Activated CD8-positive, alpha-beta memory T cell treated with anti-CD3 and anti-CD28 coated beads, Interleukin-2, amount 10 ng/mL, durations not matched to agents 7 days and 5 days (primary cell): ENCODE measurements around the gene PCDHA2. TPM values are rescaled to one million over a fixed set of nuclear protein-coding genes. Genes with fewer than 3 reads are reported as not detected.
"Not testable (repeated sequence)": the region's sequence is repeated elsewhere in the genome, so short reads cannot be mapped to it uniquely, and the experiment has no call there.

Source experiments
- ATAC-seq: fragments of 150-1000 bp; cut with Tn5 transposase; one replicate; pipeline ENCODE4 v1.10.0; 2021; ENCODE audit warnings: moderate library complexity
- CTCF ChIA-PET: fragments of 350-600 bp; sonication (Branson Sonifier 250); formaldehyde crosslinking; loops from one replicate; lab custom pipeline; 2021; ENCODE audit warnings: antibody characterized with exemption; lab: Charles Lee
- DNase-seq: peaks from one replicate; pipeline ENCODE4 v3.0.0-alpha.2; 2020
- H3K27ac Mint-ChIP-seq: one replicate; pipeline ENCODE4 v1.8.0; 2021; ENCODE audit warnings: mild to moderate bottlenecking, mixed read lengths
- H3K27me3 Mint-ChIP-seq: one replicate; pipeline ENCODE4 v1.8.0; 2021; ENCODE audit warnings: mixed read lengths
- H3K36me3 Mint-ChIP-seq: one replicate; pipeline ENCODE4 v1.8.0; 2021; ENCODE audit warnings: mild to moderate bottlenecking, mixed read lengths
- H3K4me1 Mint-ChIP-seq: one replicate; pipeline ENCODE4 v1.8.0; 2021; ENCODE audit warnings: mixed read lengths
- H3K4me3 Mint-ChIP-seq: one replicate; pipeline ENCODE4 v1.8.0; 2021; ENCODE audit warnings: mild to moderate bottlenecking, moderate library complexity, mixed read lengths
- H3K9me3 Mint-ChIP-seq: one replicate; pipeline ENCODE4 v1.8.0; 2022; ENCODE audit warnings: low read depth, mixed read lengths
- total RNA-seq, 2 experiments: library from RNA; stranded (reverse); gene quantifications; one replicate each; pipeline ENCODE4 v1.2.3, GENCODE V29; 2021

The PCDHA2 gene
- total RNA-seq, 2 experiments from 2014 or later = not detected

DNA sequence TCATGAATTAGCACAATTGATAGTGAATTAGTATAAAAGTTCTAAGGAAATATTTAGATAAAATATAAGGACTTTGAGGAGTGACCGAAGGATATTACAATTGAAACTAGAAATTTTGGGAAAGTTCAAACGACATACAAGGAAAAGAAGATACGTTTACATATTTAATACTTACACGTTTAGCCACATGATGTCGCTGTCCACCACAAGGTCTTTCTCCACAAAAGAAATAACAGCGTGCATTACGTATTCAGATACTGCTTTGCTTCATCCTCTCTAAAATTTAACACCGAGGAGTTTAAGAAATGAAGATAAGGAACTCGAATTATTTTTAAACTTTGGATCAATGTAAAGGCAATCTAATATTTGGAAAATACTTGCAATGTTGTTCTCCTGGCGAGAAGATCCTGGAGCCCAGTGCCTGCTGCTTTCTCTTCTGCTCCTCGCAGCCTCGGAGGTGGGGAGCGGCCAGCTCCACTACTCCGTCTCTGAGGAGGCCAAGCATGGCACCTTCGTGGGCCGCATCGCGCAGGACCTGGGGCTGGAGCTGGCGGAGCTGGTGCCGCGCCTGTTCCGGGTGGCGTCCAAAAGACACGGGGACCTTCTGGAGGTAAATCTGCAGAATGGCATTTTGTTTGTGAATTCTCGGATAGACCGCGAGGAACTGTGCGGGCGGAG, 6.3 kb downstream of the PCDHA2 start, which contains the start of gene PCDHA3:
PCDHA3 (plus strand) TSS at position 242 of the 678 bp plus-strand sequence.
- no peak within 1 kb of the TSS for H3K27ac Mint-ChIP-seq
- no peak within 1 kb of the TSS for H3K4me3 Mint-ChIP-seq
- H3K4me1 Mint-ChIP-seq = no peaks in the 10 kb centered on the region
- ATAC-seq (no peak), DNase-seq (no peak)
- H3K27me3 Mint-ChIP-seq = no peaks in the 10 kb centered on the region
- CTCF ChIA-PET = no interaction called here
- peaks cover 3% of the 10 kb centered on the region for H3K36me3 Mint-ChIP-seq
- H3K9me3 Mint-ChIP-seq = peaks cover 15% of the 10 kb centered on the region

DNA sequence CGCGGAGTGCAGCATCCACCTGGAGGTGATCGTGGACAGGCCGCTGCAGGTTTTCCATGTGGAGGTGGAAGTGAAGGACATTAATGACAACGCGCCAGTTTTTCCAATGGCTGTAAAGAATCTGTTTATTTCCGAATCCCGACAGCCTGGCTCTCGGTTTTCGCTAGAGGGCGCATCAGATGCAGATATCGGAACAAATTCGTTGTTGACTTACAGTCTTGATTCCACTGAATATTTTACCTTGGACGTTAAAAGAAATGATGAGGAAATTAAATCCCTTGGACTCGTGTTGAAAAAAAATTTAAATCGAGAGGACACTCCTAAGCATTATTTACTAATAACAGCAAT, 6.8 kb downstream of the PCDHA2 start:
- Mint-ChIP-seq H3K4me3 (no peak overlapping the region), H3K27me3 (no peaks in the 10 kb centered on the region), H3K36me3 (peaks cover 3% of the 10 kb centered on the region), H3K27ac (no peak overlapping the region), H3K9me3 (peaks cover 14% of the 10 kb centered on the region), H3K4me1 (no peaks in the 10 kb centered on the region)
- ATAC-seq (no peak), DNase-seq (no peak)
- CTCF ChIA-PET = no interaction called here

DNA sequence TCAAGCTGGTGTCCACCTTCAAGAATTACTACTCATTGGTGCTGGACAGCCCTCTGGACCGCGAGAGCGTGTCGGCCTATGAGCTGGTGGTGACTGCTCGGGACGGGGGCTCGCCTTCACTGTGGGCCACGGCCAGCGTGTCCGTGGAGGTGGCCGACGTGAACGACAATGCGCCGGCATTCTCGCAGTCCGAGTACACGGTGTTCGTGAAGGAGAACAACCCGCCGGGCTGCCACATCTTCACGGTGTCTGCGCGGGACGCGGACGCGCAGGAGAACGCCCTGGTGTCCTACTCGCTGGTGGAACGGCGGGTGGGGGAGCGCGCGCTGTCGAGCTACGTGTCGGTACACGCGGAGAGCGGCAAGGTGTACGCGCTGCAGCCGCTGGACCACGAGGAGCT, 7.7 kb downstream of the PCDHA2 start:
- Mint-ChIP-seq H3K9me3 (peaks cover 18% of the 10 kb centered on the region), H3K27ac (peak overlapping the region; percentile 36)
- CTCF ChIA-PET, ATAC-seq, H3K4me3 Mint-ChIP-seq, H3K4me1 Mint-ChIP-seq, H3K27me3 Mint-ChIP-seq, DNase-seq, H3K36me3 Mint-ChIP-seq: not testable (repeated sequence)

DNA sequence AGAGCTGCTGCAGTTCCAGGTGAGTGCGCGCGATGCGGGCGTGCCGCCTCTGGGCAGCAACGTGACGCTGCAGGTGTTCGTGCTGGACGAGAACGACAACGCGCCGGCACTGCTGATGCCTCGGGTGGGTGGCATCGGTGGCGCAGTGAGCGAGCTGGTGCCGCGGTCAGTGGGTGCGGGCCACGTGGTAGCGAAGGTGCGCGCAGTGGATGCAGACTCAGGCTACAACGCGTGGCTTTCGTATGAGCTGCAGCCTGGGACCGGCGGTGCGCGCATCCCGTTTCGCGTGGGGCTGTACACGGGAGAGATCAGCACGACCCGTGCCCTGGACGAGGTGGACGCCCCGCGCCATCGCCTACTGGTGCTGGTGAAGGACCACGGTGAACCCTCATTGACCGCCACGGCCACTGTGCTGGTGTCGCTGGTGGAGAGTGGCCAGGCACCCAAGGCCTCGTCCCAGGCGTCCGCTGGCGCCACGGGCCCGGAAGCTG, 8.2 kb downstream of the PCDHA2 start:
- no peaks in the 10 kb centered on the region for H3K27me3 Mint-ChIP-seq
- H3K27ac Mint-ChIP-seq = no peak overlapping the region
- no peak overlapping the region for H3K4me3 Mint-ChIP-seq
- no peak for DNase-seq
- peaks cover 18% of the 10 kb centered on the region for H3K9me3 Mint-ChIP-seq
- H3K36me3 Mint-ChIP-seq = peaks cover 3% of the 10 kb centered on the region
- ATAC-seq = no peak
- CTCF ChIA-PET = no interaction called here
- H3K4me1 Mint-ChIP-seq = no peaks in the 10 kb centered on the region

DNA sequence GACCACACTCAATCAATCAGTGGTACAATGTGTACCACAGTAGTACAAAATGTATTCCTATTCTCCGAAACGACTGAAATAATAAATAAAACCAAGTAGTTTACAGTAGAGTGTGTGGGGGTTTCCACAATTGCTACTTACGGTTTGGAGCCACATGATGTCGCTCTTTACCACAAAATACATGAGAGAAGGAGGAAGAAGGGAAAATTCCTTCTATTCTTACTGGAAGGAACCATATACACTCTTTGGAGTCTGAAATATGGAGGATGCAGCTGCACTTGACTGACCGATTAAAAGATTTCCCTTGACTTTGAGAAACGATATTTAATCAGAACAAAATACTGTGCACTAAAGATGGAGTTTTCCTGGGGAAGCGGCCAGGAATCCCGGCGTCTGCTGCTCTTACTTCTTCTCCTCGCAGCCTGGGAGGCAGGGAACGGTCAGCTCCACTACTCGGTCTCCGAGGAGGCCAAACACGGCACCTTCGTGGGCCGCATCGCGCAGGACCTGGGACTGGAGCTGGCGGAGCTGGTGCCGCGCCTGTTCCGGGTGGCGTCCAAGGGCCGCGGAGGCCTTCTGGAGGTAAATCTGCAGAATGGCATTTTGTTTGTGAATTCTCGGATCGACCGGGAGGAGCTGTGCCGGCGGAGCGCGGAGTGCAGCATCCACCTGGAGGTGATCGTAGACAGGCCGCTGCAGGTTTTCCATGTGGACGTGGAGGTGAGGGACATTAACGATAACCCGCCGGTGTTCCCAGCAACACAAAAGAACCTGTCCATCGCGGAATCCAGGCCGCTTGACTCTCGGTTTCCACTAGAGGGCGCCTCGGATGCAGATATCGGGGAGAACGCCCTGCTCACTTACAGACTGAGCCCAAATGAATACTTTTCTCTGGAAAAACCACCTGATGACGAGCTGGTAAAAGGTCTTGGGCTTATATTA, 12.5 kb downstream of the PCDHA2 start, which contains the start of gene PCDHA4:
PCDHA4 (plus strand) TSS at position 235 of the 942 bp plus-strand sequence.
- ATAC-seq (no peak), DNase-seq (no peak)
- CTCF ChIA-PET = no interaction called here
- Mint-ChIP-seq H3K4me1 (no peaks in the 10 kb centered on the region), H3K27me3 (no peaks in the 10 kb centered on the region), H3K9me3 (peaks cover 19% of the 10 kb centered on the region), H3K36me3 (peaks cover 2% of the 10 kb centered on the region), H3K4me3 (no peak within 1 kb of the TSS), H3K27ac (no peak within 1 kb of the TSS)

DNA sequence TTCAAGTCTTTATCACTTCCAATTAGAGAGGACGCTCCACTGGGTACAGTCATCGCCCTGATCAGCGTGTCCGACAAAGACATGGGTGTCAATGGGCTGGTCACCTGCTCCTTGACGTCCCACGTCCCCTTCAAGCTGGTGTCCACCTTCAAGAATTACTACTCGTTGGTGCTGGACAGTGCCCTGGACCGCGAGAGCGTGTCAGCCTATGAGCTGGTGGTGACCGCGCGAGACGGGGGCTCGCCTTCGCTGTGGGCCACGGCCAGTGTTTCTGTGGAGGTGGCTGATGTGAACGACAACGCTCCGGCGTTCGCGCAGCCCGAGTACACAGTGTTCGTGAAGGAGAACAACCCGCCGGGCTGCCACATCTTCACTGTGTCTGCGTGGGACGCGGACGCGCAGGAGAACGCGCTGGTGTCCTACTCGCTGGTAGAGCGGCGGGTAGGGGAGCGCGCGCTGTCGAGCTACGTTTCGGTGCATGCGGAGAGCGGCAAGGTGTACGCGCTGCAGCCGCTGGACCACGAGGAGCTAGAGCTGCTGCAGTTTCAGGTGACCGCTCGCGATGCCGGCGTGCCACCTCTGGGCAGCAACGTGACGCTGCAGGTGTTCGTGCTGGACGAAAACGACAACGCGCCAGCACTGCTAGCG, 13.7 kb downstream of the PCDHA2 start:
- CTCF ChIA-PET, ATAC-seq, H3K27me3 Mint-ChIP-seq, H3K27ac Mint-ChIP-seq, H3K4me1 Mint-ChIP-seq, H3K4me3 Mint-ChIP-seq, H3K36me3 Mint-ChIP-seq, DNase-seq: not testable (repeated sequence)
- H3K9me3 Mint-ChIP-seq = peaks cover 21% of the 10 kb centered on the region

DNA sequence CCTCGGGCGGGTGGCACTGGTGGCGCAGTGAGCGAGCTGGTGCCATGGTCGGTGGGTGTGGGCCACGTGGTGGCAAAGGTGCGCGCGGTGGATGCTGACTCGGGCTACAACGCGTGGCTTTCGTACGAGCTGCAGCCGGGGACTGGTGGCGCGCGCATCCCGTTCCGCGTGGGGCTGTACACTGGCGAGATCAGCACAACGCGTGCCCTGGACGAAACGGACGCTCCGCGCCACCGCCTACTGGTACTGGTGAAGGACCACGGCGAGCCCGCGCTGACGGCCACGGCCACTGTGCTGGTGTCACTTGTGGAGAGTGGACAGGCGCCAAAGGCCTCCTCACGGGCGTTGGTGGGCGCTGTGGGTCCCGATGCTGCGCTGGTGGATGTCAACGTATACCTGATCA, 14.2 kb downstream of the PCDHA2 start:
- no peak overlapping the region for H3K27ac Mint-ChIP-seq
- peaks cover 19% of the 10 kb centered on the region for H3K9me3 Mint-ChIP-seq
- ATAC-seq (no peak), DNase-seq (no peak)
- no peaks in the 10 kb centered on the region for H3K27me3 Mint-ChIP-seq
- CTCF ChIA-PET = no interaction called here
- no peak overlapping the region for H3K4me3 Mint-ChIP-seq
- H3K36me3 Mint-ChIP-seq = peaks cover 2% of the 10 kb centered on the region
- no peaks in the 10 kb centered on the region for H3K4me1 Mint-ChIP-seq

DNA sequence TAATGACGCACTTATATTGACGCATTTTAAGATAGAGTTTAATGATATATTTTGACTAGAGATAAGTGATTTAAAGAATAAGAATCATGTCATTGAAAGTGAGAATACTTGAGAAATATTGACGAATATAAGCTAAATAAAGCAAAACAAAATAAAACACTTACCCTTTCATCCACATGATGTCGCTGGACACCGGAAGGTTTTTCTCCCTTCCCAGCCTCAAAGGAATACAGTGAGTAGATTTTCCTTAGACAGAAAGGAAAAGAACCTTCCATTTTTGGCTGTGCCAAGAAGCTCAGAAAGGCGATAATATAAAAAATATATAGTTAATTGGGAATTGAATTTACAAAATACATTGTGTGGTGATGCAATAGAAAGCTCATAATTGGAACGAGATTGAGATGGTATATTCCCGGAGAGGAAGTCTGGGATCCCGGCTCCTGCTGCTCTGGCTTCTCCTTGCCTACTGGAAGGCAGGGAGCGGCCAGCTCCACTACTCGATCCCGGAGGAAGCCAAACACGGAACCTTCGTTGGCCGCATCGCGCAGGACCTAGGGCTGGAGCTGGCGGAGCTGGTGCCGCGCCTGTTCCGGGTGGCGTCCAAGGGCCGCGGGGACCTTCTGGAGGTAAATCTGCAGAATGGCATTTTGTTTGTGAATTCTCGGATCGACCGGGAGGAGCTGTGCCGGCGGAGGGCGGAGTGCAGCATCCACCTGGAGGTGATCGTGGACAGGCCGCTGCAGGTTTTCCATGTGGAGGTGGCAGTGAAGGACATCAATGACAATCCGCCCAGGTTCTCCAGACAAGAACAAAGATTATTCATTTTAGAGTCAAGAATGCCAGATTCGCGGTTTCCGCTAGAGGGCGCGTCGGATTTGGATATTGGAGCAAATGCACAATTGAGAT, 27.0 kb downstream of the PCDHA2 start, which contains the start of gene PCDHA5:
PCDHA5 (plus strand) TSS at position 239 of the 906 bp plus-strand sequence.
- CTCF ChIA-PET = no interaction called here
- peaks cover 1% of the 10 kb centered on the region for H3K36me3 Mint-ChIP-seq
- DNase-seq (no peak), ATAC-seq (no peak)
- peaks cover 6% of the 10 kb centered on the region for H3K9me3 Mint-ChIP-seq
- no peaks in the 10 kb centered on the region for H3K4me1 Mint-ChIP-seq
- peaks cover 2% of the 10 kb centered on the region for H3K27me3 Mint-ChIP-seq
- H3K27ac Mint-ChIP-seq = no peak within 1 kb of the TSS
- H3K4me3 Mint-ChIP-seq = no peak within 1 kb of the TSS

DNA sequence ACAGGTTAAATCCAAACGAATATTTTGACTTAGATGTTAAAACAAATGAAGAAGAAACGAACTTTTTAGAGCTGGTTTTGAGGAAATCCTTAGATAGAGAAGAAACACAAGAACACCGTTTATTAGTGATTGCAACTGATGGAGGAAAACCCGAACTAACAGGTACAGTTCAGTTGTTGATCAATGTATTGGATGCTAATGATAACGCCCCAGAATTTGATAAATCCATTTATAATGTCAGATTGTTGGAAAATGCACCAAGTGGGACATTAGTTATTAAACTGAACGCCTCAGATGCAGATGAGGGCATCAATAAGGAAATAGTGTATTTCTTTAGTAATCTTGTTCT, 27.6 kb downstream of the PCDHA2 start:
- DNase-seq = no peak
- H3K36me3 Mint-ChIP-seq = peaks cover 3% of the 10 kb centered on the region
- peaks cover 6% of the 10 kb centered on the region for H3K27me3 Mint-ChIP-seq
- CTCF ChIA-PET = no interaction called here
- H3K9me3 Mint-ChIP-seq = peaks cover 7% of the 10 kb centered on the region
- no peak overlapping the region for H3K27ac Mint-ChIP-seq
- no peak for ATAC-seq
- no peaks in the 10 kb centered on the region for H3K4me1 Mint-ChIP-seq
- no peak overlapping the region for H3K4me3 Mint-ChIP-seq

DNA sequence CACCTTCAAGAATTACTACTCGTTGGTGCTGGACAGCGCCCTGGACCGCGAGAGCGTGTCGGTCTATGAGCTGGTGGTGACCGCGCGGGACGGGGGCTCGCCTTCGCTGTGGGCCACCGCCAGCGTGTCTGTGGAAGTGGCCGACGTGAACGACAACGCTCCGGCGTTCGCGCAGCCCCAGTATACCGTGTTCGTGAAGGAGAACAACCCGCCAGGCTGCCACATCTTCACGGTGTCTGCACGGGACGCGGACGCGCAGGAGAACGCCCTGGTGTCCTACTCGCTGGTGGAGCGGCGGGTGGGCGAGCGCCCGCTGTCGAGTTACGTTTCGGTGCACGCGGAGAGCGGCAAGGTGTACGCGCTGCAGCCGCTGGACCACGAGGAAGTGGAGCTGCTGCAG, 28.3 kb downstream of the PCDHA2 start:
- H3K36me3 Mint-ChIP-seq, DNase-seq, H3K4me1 Mint-ChIP-seq, CTCF ChIA-PET, ATAC-seq, H3K27me3 Mint-ChIP-seq, H3K9me3 Mint-ChIP-seq, H3K4me3 Mint-ChIP-seq, H3K27ac Mint-ChIP-seq: not testable (repeated sequence)

DNA sequence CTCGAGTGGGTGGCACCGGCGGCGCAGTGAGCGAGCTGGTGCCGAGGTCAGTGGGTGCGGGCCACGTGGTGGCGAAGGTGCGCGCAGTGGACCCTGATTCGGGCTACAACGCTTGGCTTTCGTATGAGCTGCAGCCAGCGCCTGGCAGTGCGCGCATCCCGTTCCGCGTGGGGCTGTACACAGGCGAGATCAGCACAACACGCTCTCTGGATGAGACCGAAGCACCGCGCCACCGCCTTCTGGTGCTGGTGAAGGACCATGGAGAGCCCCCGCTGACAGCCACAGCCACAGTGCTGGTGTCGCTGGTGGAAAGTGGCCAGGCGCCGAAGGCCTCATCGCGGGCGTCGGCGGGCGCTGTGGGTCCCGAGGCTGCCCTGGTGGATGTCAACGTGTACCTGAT, 28.8 kb downstream of the PCDHA2 start:
- CTCF ChIA-PET = no interaction called here
- no peak overlapping the region for H3K4me3 Mint-ChIP-seq
- no peak overlapping the region for H3K27ac Mint-ChIP-seq
- ATAC-seq (no peak), DNase-seq (no peak)
- peaks cover 10% of the 10 kb centered on the region for H3K9me3 Mint-ChIP-seq
- H3K4me1 Mint-ChIP-seq = no peaks in the 10 kb centered on the region
- peaks cover 10% of the 10 kb centered on the region for H3K27me3 Mint-ChIP-seq
- peaks cover 3% of the 10 kb centered on the region for H3K36me3 Mint-ChIP-seq

DNA sequence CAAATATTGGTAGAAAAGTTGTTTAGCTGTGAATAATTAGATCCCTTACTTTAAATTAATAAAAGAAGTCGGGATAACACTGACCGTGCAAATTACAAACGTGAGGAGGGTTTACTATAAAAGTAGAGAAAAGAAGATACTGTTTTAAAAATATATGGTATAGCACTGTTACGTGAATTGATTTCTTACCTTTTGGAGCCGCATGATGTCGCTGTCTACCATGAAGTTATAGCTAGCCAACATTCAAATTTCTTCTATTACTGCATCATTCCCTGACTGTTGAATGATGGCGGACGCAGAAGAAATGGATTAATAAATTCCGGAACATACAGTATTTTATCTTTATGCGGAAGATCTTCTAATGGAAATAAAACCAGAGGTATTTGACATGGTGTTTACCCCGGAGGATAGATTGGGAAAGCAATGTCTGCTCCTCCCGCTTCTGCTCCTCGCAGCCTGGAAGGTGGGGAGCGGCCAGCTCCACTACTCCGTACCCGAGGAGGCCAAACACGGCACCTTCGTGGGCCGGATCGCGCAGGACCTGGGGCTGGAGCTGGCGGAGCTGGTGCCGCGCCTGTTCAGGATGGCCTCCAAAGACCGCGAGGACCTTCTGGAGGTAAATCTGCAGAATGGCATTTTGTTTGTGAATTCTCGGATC, 33.2 kb downstream of the PCDHA2 start, which contains the start of gene PCDHA6:
PCDHA6 (plus strand) TSS at position 257 of the 658 bp plus-strand sequence; CDS start at position 389, 132 bp downstream.
- H3K27ac Mint-ChIP-seq = no peak within 1 kb of the TSS
- H3K4me3 Mint-ChIP-seq = no peak within 1 kb of the TSS
- H3K36me3 Mint-ChIP-seq = peaks cover 2% of the 10 kb centered on the region
- H3K9me3 Mint-ChIP-seq = peaks cover 12% of the 10 kb centered on the region
- peaks cover 12% of the 10 kb centered on the region for H3K27me3 Mint-ChIP-seq
- CTCF ChIA-PET = no interaction called here
- DNase-seq (no peak), ATAC-seq (no peak)
- no peaks in the 10 kb centered on the region for H3K4me1 Mint-ChIP-seq
